ENCODE measurements around the gene LPCAT3.
A peak's percentile ranks its signal among the peaks of the same experiment; 100 is the strongest.

LPCAT3 gene

GRCh38 chr12:6946033-6946919 is 72.0 kb downstream of the LPCAT3 start:
- TF ChIP-seq CREB1 (IDR thresholded peaks at IDR 0.05; ENCODE audit: low read depth) = peak; percentile 28; the same call in 1 of the 2 replicates
- TF ChIP-seq YY1 (IDR thresholded peaks at IDR 0.05; ENCODE audit: low read depth) = peak; percentile 56
- 0 out of 2 replicates have a peak, but pooled peaks have one; percentile 8 for TF ChIP-seq EGR1 (IDR thresholded peaks at IDR 0.05)
- no peak for TF ChIP-seq USF1 (IDR thresholded peaks at IDR 0.05)
- TF ChIP-seq ZBTB7A (IDR thresholded peaks at IDR 0.05; ENCODE audit: low read depth) = no peak; the same call in 1 of the 2 replicates
- 0 out of 2 replicates have a peak, but pooled peaks have one; percentile 68 for TF ChIP-seq TAF1 (IDR thresholded peaks at IDR 0.05; ENCODE audit: low read depth)
- TF ChIP-seq EP300 (IDR thresholded peaks at IDR 0.05; ENCODE audit: borderline replicate concordance) = 0 out of 2 replicates have a peak, but pooled peaks have one; percentile 20
- peak; percentile 2; the same call in 1 of the 2 replicates for TF ChIP-seq MAX (IDR thresholded peaks at IDR 0.05)
- peak; percentile 37; the same call in 1 of the 2 replicates for TF ChIP-seq TCF12 (IDR thresholded peaks at IDR 0.05; ENCODE audit: low read depth)

- TF ChIP-seq ZBTB7A (IDR thresholded peaks at IDR 0.05; ENCODE audit: low read depth) (no peak), TCF12 (IDR thresholded peaks at IDR 0.05; ENCODE audit: low read depth) (no peak), EP300 (IDR thresholded peaks at IDR 0.05; ENCODE audit: borderline replicate concordance) (no peak), EGR1 (IDR thresholded peaks at IDR 0.05) (no peak), MAX (IDR thresholded peaks at IDR 0.05) (no peak), FOXM1 (IDR thresholded peaks at IDR 0.05; ENCODE audit: borderline replicate concordance, low read depth) (no peak), RAD21 (IDR thresholded peaks at IDR 0.05; ENCODE audit: low read depth) (no peak), CEBPB (IDR thresholded peaks at IDR 0.05) (no peak), CREB1 (IDR thresholded peaks at IDR 0.05; ENCODE audit: low read depth) (no peak), NFIC (IDR thresholded peaks at IDR 0.05) (no peak), TEAD4 (IDR thresholded peaks at IDR 0.05) (no peak), YY1 (IDR thresholded peaks at IDR 0.05; ENCODE audit: low read depth) (no peak)
- TF ChIP-seq, protein P1, sequence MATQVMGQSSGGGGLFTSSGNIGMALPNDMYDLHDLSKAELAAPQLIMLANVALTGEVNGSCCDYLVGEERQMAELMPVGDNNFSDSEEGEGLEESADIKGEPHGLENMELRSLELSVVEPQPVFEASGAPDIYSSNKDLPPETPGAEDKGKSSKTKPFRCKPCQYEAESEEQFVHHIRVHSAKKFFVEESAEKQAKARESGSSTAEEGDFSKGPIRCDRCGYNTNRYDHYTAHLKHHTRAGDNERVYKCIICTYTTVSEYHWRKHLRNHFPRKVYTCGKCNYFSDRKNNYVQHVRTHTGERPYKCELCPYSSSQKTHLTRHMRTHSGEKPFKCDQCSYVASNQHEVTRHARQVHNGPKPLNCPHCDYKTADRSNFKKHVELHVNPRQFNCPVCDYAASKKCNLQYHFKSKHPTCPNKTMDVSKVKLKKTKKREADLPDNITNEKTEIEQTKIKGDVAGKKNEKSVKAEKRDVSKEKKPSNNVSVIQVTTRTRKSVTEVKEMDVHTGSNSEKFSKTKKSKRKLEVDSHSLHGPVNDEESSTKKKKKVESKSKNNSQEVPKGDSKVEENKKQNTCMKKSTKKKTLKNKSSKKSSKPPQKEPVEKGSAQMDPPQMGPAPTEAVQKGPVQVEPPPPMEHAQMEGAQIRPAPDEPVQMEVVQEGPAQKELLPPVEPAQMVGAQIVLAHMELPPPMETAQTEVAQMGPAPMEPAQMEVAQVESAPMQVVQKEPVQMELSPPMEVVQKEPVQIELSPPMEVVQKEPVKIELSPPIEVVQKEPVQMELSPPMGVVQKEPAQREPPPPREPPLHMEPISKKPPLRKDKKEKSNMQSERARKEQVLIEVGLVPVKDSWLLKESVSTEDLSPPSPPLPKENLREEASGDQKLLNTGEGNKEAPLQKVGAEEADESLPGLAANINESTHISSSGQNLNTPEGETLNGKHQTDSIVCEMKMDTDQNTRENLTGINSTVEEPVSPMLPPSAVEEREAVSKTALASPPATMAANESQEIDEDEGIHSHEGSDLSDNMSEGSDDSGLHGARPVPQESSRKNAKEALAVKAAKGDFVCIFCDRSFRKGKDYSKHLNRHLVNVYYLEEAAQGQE (IDR thresholded peaks at IDR 0.05; ENCODE audit: low read depth) = no peak
Observed at GRCh38 chr12:6945613-6946012, 72.7 kb downstream of the LPCAT3 start.

DNA sequence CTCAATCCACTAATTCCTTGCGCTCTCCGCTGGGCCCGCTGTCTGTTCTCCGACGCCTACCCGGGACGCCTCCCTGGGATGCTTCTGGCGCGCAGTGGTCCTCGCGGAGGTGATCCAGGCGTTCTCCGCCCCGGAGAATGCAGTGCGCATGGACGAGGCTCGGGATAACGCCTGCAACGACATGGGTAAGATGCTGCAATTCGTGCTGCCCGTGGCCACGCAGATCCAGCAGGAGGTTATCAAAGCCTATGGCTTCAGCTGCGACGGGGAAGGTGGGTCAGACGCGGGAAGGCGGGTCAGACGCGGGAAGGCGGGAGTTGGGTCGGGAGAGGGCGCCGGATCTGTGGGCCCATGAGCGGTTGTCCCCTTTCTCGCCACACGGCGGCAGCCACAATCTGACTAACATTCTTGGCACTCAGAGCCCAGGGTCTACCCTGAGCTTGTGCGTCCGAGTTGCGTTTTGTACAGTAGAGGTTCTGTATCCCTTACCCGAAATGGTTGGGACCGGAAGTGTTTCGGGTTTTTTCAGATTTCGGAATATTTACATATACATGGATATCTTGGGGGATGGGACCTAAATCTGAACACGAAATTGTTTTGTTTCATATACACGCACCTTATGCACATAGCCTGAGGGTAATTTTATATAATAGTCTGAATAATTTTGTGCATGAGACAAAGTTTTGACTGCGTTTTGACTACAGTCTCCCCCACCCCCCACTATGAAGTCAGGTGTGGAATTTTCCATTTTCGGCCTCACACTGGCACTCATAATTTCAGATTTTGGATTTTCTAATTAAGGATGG is 73.7 kb downstream of the LPCAT3 start:
- TF ChIP-seq CEBPB (IDR thresholded peaks at IDR 0.05) = 0 out of 2 replicates have a peak, but pooled peaks have one; percentile 2
- no peak for TF ChIP-seq CREB1 (IDR thresholded peaks at IDR 0.05; ENCODE audit: low read depth)
- peak; percentile 49 for TF ChIP-seq NFIC (IDR thresholded peaks at IDR 0.05)
- peak; percentile 48; the same call in 1 of the 2 replicates for TF ChIP-seq YY1 (IDR thresholded peaks at IDR 0.05; ENCODE audit: low read depth)
- TF ChIP-seq MAX (IDR thresholded peaks at IDR 0.05) = peak; percentile 84
- TF ChIP-seq FOXM1 (IDR thresholded peaks at IDR 0.05; ENCODE audit: borderline replicate concordance, low read depth) = 0 out of 2 replicates have a peak, but pooled peaks have one; percentile 16
- peak; percentile 35 for TF ChIP-seq TEAD4 (IDR thresholded peaks at IDR 0.05)
- TF ChIP-seq ZBTB7A (IDR thresholded peaks at IDR 0.05; ENCODE audit: low read depth) = no peak; the same call in 1 of the 2 replicates
- TF ChIP-seq TAF1 (IDR thresholded peaks at IDR 0.05; ENCODE audit: low read depth) = no peak
- TF ChIP-seq RAD21 (IDR thresholded peaks at IDR 0.05; ENCODE audit: low read depth) = peak; percentile 94

GRCh38 chr12:6943722-6944380 is 74.4 kb downstream of the LPCAT3 start, which contains the start of the genes C12orf57 and RNU7-1:
C12orf57 (plus strand) TSS chr12:6944022; CDS start chr12:6944122, 100 bp downstream.
RNU7-1 (plus strand) TSS chr12:6943816.
- TF ChIP-seq MAX (IDR thresholded peaks at IDR 0.05) (no peak; the same call in 1 of the 2 replicates), EGR1 (IDR thresholded peaks at IDR 0.05) (no peak), TEAD4 (IDR thresholded peaks at IDR 0.05) (peak; percentile 62; the same call in 1 of the 2 replicates), TCF12 (IDR thresholded peaks at IDR 0.05; ENCODE audit: low read depth) (peak; percentile 84), YY1 (IDR thresholded peaks at IDR 0.05; ENCODE audit: low read depth) (peak; percentile 85), FOXM1 (IDR thresholded peaks at IDR 0.05; ENCODE audit: borderline replicate concordance, low read depth) (peak; percentile 42; the same call in 1 of the 2 replicates), ZBTB7A (IDR thresholded peaks at IDR 0.05; ENCODE audit: low read depth) (peak; percentile 95)

GRCh38 chr12:6943389-6943721 is 74.9 kb downstream of the LPCAT3 start:
- TF ChIP-seq TAF1 (IDR thresholded peaks at IDR 0.05; ENCODE audit: low read depth) (no peak; the same call in 1 of the 2 replicates), FOXM1 (IDR thresholded peaks at IDR 0.05; ENCODE audit: borderline replicate concordance, low read depth) (no peak), NFIC (IDR thresholded peaks at IDR 0.05) (no peak), CREB1 (IDR thresholded peaks at IDR 0.05; ENCODE audit: low read depth) (no peak), MAX (IDR thresholded peaks at IDR 0.05) (no peak), ZBTB7A (IDR thresholded peaks at IDR 0.05; ENCODE audit: low read depth) (no peak), CEBPB (IDR thresholded peaks at IDR 0.05) (no peak), USF1 (IDR thresholded peaks at IDR 0.05) (no peak), TEAD4 (IDR thresholded peaks at IDR 0.05) (no peak), RAD21 (IDR thresholded peaks at IDR 0.05; ENCODE audit: low read depth) (no peak), YY1 (IDR thresholded peaks at IDR 0.05; ENCODE audit: low read depth) (no peak)
- TF ChIP-seq, protein P1 (IDR thresholded peaks at IDR 0.05; ENCODE audit: low read depth) = no peak

Data from Ishikawa (cell line).